Naive thymus-derived CD8-positive, alpha-beta T cell (primary cell): ENCODE measurements around the gene TSSK3. TPM values are rescaled to one million over a fixed set of nuclear protein-coding genes. Genes with fewer than 3 reads are reported as not detected.
A peak's percentile ranks its signal among the peaks of the same experiment; 100 is the strongest.
"Not testable (repeated sequence)": the region's sequence is repeated elsewhere in the genome, so short reads cannot be mapped to it uniquely, and the experiment has no call there.

ENCODE experiments used
- ATAC-seq, 2 donors: fragments of 150-1000 bp; cut with Tn5 transposase in 1 of 2; sonication (Bioruptor Pico), chemical (Tn5 transposase) in 1 of 2; 1 replicate in 1 of 2; 2 replicates in 1 of 2; pipeline ENCODE4 v1.10.0; 2021; ENCODE audit warnings: mild to moderate bottlenecking in 2 of 2, moderate library complexity in 2 of 2
- POLR2A ChIA-PET: fragments of 350-600 bp; sonication (Branson Sonifier 250); formaldehyde crosslinking; loops from one replicate; lab custom pipeline; 2021; ENCODE audit warnings: antibody characterized with exemption; lab: Charles Lee
- DNase-seq, 10 donors: peaks; one replicate each; pipeline versions ENCODE4 v3.0.0 to v3.0.0-alpha.2; 2020 to 2022
- H3K27ac Mint-ChIP-seq, 10 donors: one replicate each; pipeline ENCODE4 v1.8.0; 2020 to 2022; ENCODE audit warnings: mild to moderate bottlenecking in 10 of 10, mixed read lengths in 10 of 10, moderate library complexity in 4 of 10, inconsistent platforms in 1 of 10
- H3K27me3 Mint-ChIP-seq, 5 donors: one replicate each; pipeline ENCODE4 v1.8.0; 2021 to 2022; ENCODE audit warnings: mixed read lengths in 5 of 5
- H3K36me3 Mint-ChIP-seq, 3 donors: one replicate each; pipeline ENCODE4 v1.8.0; 2020 to 2022; ENCODE audit warnings: mixed read lengths in 3 of 3, mild to moderate bottlenecking in 2 of 3, inconsistent platforms in 1 of 3
- H3K4me1 Mint-ChIP-seq, 4 donors: one replicate each; pipeline ENCODE4 v1.8.0; 2021 to 2022; ENCODE audit warnings: mixed read lengths in 4 of 4
- H3K4me3 Mint-ChIP-seq, 10 donors: one replicate each; pipeline ENCODE4 v1.8.0; 2020 to 2022; ENCODE audit warnings: mild to moderate bottlenecking in 10 of 10, mixed read lengths in 10 of 10, moderate library complexity in 6 of 10, inconsistent platforms in 1 of 10
- H3K9me3 Mint-ChIP-seq, 9 donors: one replicate each; pipeline ENCODE4 v1.8.0; 2020 to 2022; ENCODE audit warnings: mixed read lengths in 9 of 9, mild to moderate bottlenecking in 3 of 9, inconsistent platforms in 1 of 9, moderate library complexity in 1 of 9
- polyA plus RNA-seq, 3 donors: library from polyadenylated mRNA; unstranded; fragments of 300-500 nt; fragmentation: Illumina TruSeq; gene quantifications; one replicate each; pipeline ENCODE4 v1.2.3, GENCODE V29; 2021
- total RNA-seq, 8 experiments: library from RNA in 2 of 8; stranded (reverse) in 2 of 8; gene quantifications; one replicate each; pipeline ENCODE4 v1.2.3 and lab custom pipeline; 2021 to 2026

Gene TSSK3
- total and polyA plus RNA-seq, 5 experiments from 2014 or later, result 0.20 to 3.7 (median 2.5) TPM

GRCh38 chr1:32392325-32392724, 30.0 kb downstream of the TSSK3 start:
- Mint-ChIP-seq H3K9me3 (no peaks in the 10 kb centered on the region), H3K4me1 (peaks cover 14 to 38% (median 33%) of the 10 kb centered on the region in 4 donors), H3K4me3 (peak overlapping the region; percentile 16 to 100 (median 52)), H3K36me3 (peaks cover 0 to 7% (median 0%) of the 10 kb centered on the region in 3 donors), H3K27ac (peak overlapping the region in 5 of 10 donors; percentile 15 to 100 (median 88)), H3K27me3 (no peaks in the 10 kb centered on the region)
- DNase-seq, result no peak
- POLR2A ChIA-PET, result no interaction called here
- no peak for ATAC-seq

GRCh38 chr1:32393136-32393535, 30.8 kb downstream of the TSSK3 start:
- POLR2A ChIA-PET, result interaction anchor here (0.6 to 2.1 kb wide), 8 partner anchors 8 to 444 kb away, joined by 3 to 16 read pairs (median 6); partner anchors contain the start of genes CCDC28B, MARCKSL1, TXLNA and ZBTB8OS
- Mint-ChIP-seq H3K4me3 (peak overlapping the region; percentile 91 to 100 (median 100)), H3K4me1 (peaks cover 15 to 32% (median 30%) of the 10 kb centered on the region in 4 donors), H3K27me3 (no peaks in the 10 kb centered on the region), H3K36me3 (peaks cover 0 to 5% (median 0%) of the 10 kb centered on the region in 3 donors), H3K27ac (peak overlapping the region; percentile 98 to 100 (median 100)), H3K9me3 (no peaks in the 10 kb centered on the region)
- ATAC-seq, result no peak
- no peak for DNase-seq

- peaks cover 15 to 32% (median 30%) of the 10 kb centered on the region in 4 donors for H3K4me1 Mint-ChIP-seq
Observed at GRCh38 chr1:32393832-32394140, 31.4 kb downstream of the TSSK3 start.

GRCh38 chr1:32394141-32394889, 32.0 kb downstream of the TSSK3 start, which contains the start of gene BSDC1:
TSS of gene BSDC1 (minus strand) at chr1:32394441. CDS start at chr1:32394414, 27 bp downstream.
- Mint-ChIP-seq H3K36me3 (peaks cover 0 to 5% (median 0%) of the 10 kb centered on the region in 3 donors), H3K4me3 (peak within 1 kb of the TSS; percentile 91 to 100 (median 100)), H3K4me1 (peaks cover 15 to 32% (median 30%) of the 10 kb centered on the region in 4 donors), H3K27ac (peak within 1 kb of the TSS; percentile 98 to 100 (median 100)), H3K27me3 (no peaks in the 10 kb centered on the region), H3K9me3 (no peaks in the 10 kb centered on the region)
- DNase-seq (peak; percentile 95 to 99 (median 98)), ATAC-seq (peak; percentile 95 to 96)
- POLR2A ChIA-PET, result interaction anchor here (0.6 to 2.1 kb wide), 37 partner anchors 10 to 861 kb away, joined by 3 to 16 read pairs (median 4); partner anchors contain the start of genes CCDC28B, HDAC1, KHDRBS1 and KPNA6

More at GRCh38 chr1:32393832-32394140, 31.4 kb downstream of the TSSK3 start:
- POLR2A ChIA-PET, result interaction anchor here (0.6 to 2.1 kb wide), 27 partner anchors 9 to 862 kb away, joined by 3 to 16 read pairs (median 6); partner anchors contain the start of genes CCDC28B, HDAC1, KPNA6 and LCK
- Mint-ChIP-seq H3K4me3 (peak overlapping the region; percentile 91 to 100 (median 100)), H3K9me3 (no peaks in the 10 kb centered on the region), H3K36me3 (peaks cover 0 to 5% (median 0%) of the 10 kb centered on the region in 3 donors), H3K27ac (peak overlapping the region; percentile 98 to 100 (median 100)), H3K27me3 (no peaks in the 10 kb centered on the region)
- ATAC-seq (peak; percentile 21 to 25), DNase-seq (no peak)

- Mint-ChIP-seq H3K36me3 (peaks cover 0 to 5% (median 0%) of the 10 kb centered on the region in 3 donors), H3K9me3 (no peaks in the 10 kb centered on the region), H3K4me1 (peaks cover 15 to 32% (median 30%) of the 10 kb centered on the region in 4 donors), H3K4me3 (peak overlapping the region; percentile 91 to 100 (median 100)), H3K27ac (peak overlapping the region; percentile 98 to 100 (median 100)), H3K27me3 (no peaks in the 10 kb centered on the region)
- DNase-seq, result no peak
- POLR2A ChIA-PET, result interaction anchor here (0.7 to 2.1 kb wide), 33 partner anchors 10 to 860 kb away, joined by 3 to 16 read pairs (median 5); partner anchors contain the start of genes CCDC28B, HDAC1, KHDRBS1 and KPNA6
- peak; percentile 1 to 2 for ATAC-seq
Observed at GRCh38 chr1:32394890-32395432, 32.6 kb downstream of the TSSK3 start.

GRCh38 chr1:32396524-32396923, 34.2 kb downstream of the TSSK3 start:
- not testable (repeated sequence) for H3K27me3 Mint-ChIP-seq, ATAC-seq, H3K9me3 Mint-ChIP-seq, H3K36me3 Mint-ChIP-seq, DNase-seq, H3K4me3 Mint-ChIP-seq
- H3K27ac Mint-ChIP-seq, result peak overlapping the region in 1 of 10 donors; percentile 67
- POLR2A ChIA-PET, result interaction anchor here (1.1 kb wide), 1 partner anchor 11 kb away, joined by 7 read pairs; no protein-coding TSS in a partner anchor
- peaks cover 15 to 34% (median 31%) of the 10 kb centered on the region in 4 donors for H3K4me1 Mint-ChIP-seq

GRCh38 chr1:32398401-32398800, 36.1 kb downstream of the TSSK3 start:
- POLR2A ChIA-PET, result no interaction called here
- Mint-ChIP-seq H3K27me3 (peaks cover 0 to 3% (median 0%) of the 10 kb centered on the region in 5 donors), H3K4me1 (peaks cover 10 to 21% (median 19%) of the 10 kb centered on the region in 4 donors), H3K27ac (peak overlapping the region in 2 of 10 donors; percentile 45 to 51), H3K36me3 (no peaks in the 10 kb centered on the region), H3K9me3 (no peaks in the 10 kb centered on the region), H3K4me3 (no peak overlapping the region)
- DNase-seq (no peak), ATAC-seq (no peak)

- DNase-seq (no peak), ATAC-seq (no peak)
- H3K4me3 Mint-ChIP-seq, result no peak overlapping the region
- H3K9me3 Mint-ChIP-seq, result no peaks in the 10 kb centered on the region
- H3K36me3 Mint-ChIP-seq, result no peaks in the 10 kb centered on the region
- POLR2A ChIA-PET, result interaction anchor here (1.4 kb wide), 1 partner anchor 12 kb away, joined by 5 read pairs; no protein-coding TSS in a partner anchor
- peaks cover 5 to 12% (median 7%) of the 10 kb centered on the region in 4 donors for H3K4me1 Mint-ChIP-seq
- H3K27me3 Mint-ChIP-seq, result peaks cover 0 to 3% (median 0%) of the 10 kb centered on the region in 5 donors
- H3K27ac Mint-ChIP-seq, result no peak overlapping the region
Observed at GRCh38 chr1:32399843-32400242, 37.5 kb downstream of the TSSK3 start.

- POLR2A ChIA-PET, result interaction anchor here (0.6 to 1.3 kb wide), 2 partner anchors 65 to 93 kb away, joined by 3 to 4 read pairs; partner anchors contain the start of gene MARCKSL1
Observed at GRCh38 chr1:32400876-32401631, 38.7 kb downstream of the TSSK3 start.

GRCh38 chr1:32404946-32405345, 42.6 kb downstream of the TSSK3 start:
- H3K9me3 Mint-ChIP-seq, result no peaks in the 10 kb centered on the region
- H3K4me1 Mint-ChIP-seq, result peaks cover 0 to 4% (median 0%) of the 10 kb centered on the region in 4 donors
- H3K27me3 Mint-ChIP-seq, result peaks cover 0 to 3% (median 0%) of the 10 kb centered on the region in 5 donors
- no peak overlapping the region for H3K27ac Mint-ChIP-seq
- POLR2A ChIA-PET, result no interaction called here
- ATAC-seq (no peak), DNase-seq (no peak)
- H3K36me3 Mint-ChIP-seq, result no peaks in the 10 kb centered on the region
- no peak overlapping the region for H3K4me3 Mint-ChIP-seq

More at GRCh38 chr1:32400876-32401631, 38.7 kb downstream of the TSSK3 start:
- ATAC-seq (peak; percentile 58 to 84), DNase-seq (peak in 9 of 10 donors; percentile 9 to 48 (median 40))
- peaks cover 0 to 3% (median 0%) of the 10 kb centered on the region in 5 donors for H3K27me3 Mint-ChIP-seq
- H3K4me1 Mint-ChIP-seq, result peaks cover 0 to 4% (median under 1%) of the 10 kb centered on the region in 4 donors
- no peaks in the 10 kb centered on the region for H3K9me3 Mint-ChIP-seq
- no peak overlapping the region for H3K4me3 Mint-ChIP-seq
- H3K36me3 Mint-ChIP-seq, result no peaks in the 10 kb centered on the region
- peak overlapping the region in 2 of 10 donors; percentile 21 to 68 for H3K27ac Mint-ChIP-seq

GRCh38 chr1:32405672-32406467, 43.5 kb downstream of the TSSK3 start:
- H3K4me3 Mint-ChIP-seq, result no peak overlapping the region
- peaks cover 0 to 3% (median 0%) of the 10 kb centered on the region in 5 donors for H3K27me3 Mint-ChIP-seq
- H3K27ac Mint-ChIP-seq, result no peak overlapping the region
- H3K9me3 Mint-ChIP-seq, result no peaks in the 10 kb centered on the region
- ATAC-seq, result no peak
- no peaks in the 10 kb centered on the region for H3K36me3 Mint-ChIP-seq
- H3K4me1 Mint-ChIP-seq, result peaks cover 0 to 1% (median 0%) of the 10 kb centered on the region in 4 donors
- no peak for DNase-seq
- POLR2A ChIA-PET, result interaction anchor here (0.9 kb wide), 1 partner anchor 12 kb away, joined by 6 read pairs; the partner anchor contains the start of gene BSDC1
